NCI-H2081 treated with DMSO at 0.1 percent for 48 hours (cell line): ENCODE data around the gene CCSAP.
"Not testable (repeated sequence)": the region's sequence is repeated elsewhere in the genome, so short reads cannot be mapped to it uniquely, and the experiment has no call there.

Source experiments
- DNase-seq: peaks from one replicate; lab custom pipeline; 2025; lab: John Stamatoyannopoulos, UW

The CCSAP gene

GRCh38 chr1:229325853-229326487 is 16.9 kb downstream of the CCSAP start:
- no peak for DNase-seq

- DNase-seq, result no peak
Observed at GRCh38 chr1:229325401-229325800, 17.4 kb downstream of the CCSAP start.

GRCh38 chr1:229323885-229324553 is 18.8 kb downstream of the CCSAP start:
- no peak for DNase-seq

DNA sequence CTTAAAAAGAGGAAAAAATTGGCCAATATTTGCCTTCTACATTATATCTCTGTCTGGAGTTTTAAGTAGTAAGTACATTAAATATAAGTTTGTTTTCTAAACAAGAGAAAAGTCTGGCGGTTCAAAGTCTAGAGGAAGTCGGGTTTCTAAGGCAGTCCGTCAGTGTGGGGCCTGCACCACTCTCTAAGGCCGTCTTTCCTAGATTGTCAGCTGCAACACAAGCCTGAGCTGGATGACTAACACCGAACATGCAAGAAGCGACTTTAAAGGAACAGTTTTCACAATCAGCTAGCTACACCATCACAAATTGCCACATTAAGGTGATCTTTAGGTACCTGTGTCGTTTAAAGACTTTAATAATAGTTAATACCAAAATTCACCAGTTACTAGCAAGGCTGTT is 19.6 kb downstream of the CCSAP start:
- DNase-seq, result no peak

GRCh38 chr1:229319487-229319886 is 23.4 kb downstream of the CCSAP start:
- no peak for DNase-seq

GRCh38 chr1:229318056-229318455 is 24.8 kb downstream of the CCSAP start:
- no peak for DNase-seq

DNA sequence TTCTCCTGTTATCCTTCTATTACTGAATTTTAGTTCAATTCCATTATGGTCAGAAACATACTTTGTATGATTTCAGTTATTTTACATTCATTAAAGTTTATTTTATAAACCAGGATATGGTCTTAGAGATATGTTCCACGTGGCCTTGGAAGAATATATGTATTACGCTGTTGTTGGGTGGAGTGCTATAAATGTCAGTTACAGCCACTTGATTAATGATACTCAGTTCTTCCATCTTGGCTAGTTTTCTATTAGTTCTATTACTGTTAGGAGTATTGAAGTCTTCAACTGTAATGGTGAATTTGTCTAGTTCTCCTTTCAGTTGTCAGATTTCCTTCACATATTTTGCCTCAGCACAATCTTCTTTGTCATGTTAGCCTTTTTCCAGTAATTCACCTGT is 26.7 kb downstream of the CCSAP start:
- DNase-seq, result no peak

DNA sequence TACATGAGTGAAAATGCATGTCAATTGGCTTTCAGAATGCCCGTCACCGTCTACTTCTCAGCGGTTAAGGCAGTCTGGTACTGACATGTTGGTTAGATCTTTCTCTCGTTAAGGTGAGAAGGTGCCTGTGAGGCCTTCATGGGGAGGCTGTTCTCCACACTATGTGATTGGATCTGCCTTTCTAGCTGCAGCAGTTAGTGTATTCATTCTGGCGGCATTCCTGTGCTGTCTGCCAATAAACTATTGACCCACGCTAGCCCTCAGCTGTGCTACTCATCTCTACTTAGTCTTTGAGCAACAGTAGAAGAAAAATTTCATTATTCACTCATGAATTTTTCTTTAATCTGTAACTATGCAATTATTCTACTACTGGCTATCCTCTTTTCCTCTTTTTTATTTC is 32.0 kb downstream of the CCSAP start:
- DNase-seq, result no peak

- DNase-seq, result no peak
Observed at GRCh38 chr1:229309684-229310083, 33.2 kb downstream of the CCSAP start.

DNA sequence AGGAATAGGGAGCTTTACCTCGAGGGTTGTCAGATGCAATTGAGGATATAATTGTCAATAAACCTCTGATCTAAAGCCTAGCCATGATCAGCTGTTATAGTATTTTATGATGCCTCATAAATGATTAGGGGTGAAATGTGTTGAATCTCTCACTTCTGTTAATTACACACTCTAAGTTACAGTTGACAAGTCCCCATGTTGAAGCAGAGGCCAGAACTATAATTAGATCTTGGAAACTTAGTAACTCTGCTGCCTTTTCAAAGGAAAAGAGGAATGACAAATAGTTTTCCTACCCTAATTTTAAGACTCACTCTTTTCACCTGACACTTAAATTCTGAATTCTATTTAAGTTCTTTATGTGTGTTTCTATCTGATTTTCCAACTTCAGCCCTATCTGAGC is 33.8 kb downstream of the CCSAP start:
- DNase-seq, result no peak

DNA sequence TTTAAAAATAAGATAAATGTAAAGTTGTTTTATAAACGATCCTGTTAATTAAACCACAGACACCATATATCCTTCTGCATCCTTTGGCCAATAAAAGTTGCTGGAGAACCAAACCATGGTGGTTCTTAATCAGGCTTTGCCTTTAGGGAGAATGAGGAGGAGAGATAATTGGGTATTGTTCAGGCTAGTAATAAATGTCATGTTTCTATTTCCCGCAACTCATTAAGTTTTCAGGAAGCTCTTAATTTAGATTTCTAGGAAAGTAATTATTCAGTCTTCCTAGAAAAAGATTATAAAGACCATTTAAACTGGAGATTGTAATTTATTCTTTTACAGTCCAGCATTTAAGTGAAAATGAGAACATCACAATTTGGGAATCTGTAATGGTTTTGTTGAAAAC is 37.5 kb downstream of the CCSAP start:
- DNase-seq, result no peak

DNA sequence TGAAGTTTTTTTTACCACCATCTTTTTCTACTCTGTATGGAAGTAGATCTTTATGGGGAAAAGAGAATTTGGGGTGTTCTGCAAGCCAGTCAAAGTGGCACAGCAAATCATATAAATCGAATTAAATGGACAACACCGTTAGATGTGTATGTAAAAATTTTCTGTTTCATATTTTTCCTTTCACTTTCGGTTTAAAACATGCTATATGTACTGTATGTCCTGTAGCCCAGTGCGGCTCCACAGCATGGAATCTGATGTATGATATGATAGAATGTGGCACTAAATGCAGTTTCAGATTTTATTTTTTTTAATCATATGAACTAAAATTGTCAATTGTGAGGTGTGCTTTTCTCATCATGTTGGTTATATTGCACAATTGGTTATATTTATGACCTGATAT is 39.0 kb downstream of the CCSAP start:
- DNase-seq, result no peak

DNA sequence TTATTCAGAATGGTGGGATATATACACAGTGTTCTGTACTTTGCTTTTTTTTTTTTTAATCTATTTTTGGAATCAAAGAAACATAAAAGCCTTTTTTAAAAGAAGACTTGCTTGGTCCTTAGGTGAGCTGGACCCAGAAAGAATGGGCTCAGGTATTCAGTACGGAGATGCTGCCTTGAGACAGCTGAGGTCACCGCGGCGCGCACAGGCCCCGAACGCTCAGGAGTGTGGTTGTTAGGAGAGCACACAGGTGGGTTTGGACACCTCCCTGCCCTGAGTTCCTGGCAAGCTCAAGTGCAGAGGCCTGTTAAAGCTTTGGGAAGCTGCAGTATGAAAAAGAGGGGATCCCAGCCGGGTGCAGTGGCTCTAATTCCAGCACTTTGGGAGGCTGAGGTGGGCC is 40.1 kb downstream of the CCSAP start:
- no peak for DNase-seq

DNA sequence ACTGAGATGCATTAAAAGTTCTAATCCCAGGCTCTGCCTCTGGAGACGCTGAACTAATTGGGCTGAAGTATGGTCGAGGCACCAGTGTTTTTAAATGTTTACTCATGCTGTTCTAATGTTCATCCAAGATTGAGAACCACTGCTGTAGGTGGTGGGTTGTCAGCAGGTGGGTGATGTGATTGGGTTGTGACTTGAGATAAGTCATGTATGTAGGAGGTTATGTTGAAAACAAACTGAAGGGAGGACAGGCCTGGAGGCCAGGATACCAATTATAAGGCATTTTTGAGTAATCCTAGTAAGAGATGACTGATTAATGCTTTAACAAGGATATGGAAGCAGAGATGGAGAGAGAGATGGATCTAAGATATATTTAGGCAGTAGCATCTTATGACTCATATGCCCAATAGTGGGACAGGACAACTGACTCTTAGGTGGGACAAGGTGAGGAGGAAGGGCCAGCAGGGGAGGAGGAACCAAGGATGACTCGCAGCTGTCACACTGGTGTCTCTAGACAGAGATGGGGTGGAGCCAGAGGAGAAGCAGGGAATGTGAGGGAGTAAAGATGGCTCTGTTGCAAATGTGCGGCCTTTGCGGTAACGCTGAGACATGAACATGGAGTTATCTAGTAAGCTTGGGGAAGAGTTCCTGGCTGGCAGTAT is 42.6 kb downstream of the CCSAP start:
- no peak for DNase-seq

DNA sequence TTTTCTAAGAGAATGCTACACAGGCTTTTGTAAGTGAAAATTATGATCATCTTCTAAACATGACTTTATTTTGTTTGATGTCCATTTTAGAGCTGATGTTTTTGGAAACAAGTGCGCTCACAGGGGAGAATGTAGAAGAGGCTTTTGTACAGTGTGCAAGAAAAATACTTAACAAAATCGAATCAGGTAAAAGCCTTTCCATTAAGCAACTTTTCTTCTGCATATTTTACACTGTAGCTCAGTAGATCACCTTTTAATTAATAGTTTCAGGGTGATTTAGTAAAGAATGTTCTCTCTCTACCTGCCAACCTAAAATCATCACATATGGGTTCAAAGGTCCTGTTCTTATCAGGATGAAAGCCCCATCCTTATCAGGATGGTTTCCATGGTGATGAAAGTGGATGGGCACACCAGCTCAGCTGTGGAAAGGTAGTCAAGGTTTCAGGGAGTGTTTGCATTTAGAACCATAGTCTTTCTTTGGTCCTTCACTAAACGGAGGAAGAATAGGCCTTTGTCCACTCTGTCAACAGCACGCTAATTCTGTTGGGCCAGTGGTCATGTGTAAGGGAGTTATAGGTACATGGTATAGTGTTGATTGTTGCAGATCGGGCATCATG is 43.9 kb downstream of the CCSAP start:
- DNase-seq, result no peak

DNA sequence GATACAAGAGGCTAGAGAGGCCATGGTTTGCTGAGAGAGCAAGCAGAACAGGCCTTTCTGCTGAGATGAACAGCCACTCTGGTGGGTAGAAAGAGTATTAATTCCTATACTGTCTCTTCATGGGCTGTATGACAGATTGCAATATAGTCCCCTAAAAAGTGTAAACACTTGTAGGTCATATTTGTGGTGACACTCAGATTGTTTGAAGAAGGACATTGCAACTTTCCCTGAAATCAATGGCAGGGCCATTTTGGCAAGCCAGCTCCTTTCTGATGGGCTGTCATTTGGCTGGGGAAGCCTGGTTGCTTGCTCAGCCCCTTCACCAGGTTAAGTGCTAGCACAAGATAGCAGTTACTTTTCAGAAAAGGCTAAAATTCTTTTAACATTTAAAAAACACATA is 44.4 kb downstream of the CCSAP start:
- no peak for DNase-seq

GRCh38 chr1:229297746-229298145 is 45.1 kb downstream of the CCSAP start:
- no peak for DNase-seq

DNA sequence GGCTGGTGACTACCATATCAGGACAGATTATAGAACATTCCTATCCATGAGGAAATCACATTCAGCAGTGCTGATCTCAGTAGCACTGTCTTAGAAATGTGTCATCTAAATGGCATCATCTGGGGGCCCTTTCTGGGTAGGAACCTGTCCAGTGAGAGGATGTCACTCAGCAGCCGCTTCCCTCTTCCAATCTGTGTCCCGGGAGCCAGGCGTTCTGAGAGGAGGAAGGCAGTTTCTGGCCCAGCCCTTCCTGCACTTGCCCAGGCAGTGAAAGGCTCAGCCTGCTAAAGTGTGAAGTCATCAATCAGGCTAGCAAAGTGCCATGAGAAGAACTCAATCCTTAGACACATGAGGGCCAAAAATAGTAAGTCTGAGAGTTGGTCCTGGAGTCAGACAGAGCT is 46.3 kb downstream of the CCSAP start:
- DNase-seq, result no peak

GRCh38 chr1:229295745-229296144 is 47.1 kb downstream of the CCSAP start:
- no peak for DNase-seq

GRCh38 chr1:229293528-229294204 is 49.2 kb downstream of the CCSAP start:
- DNase-seq, result no peak

- not testable (repeated sequence) for DNase-seq
Observed at GRCh38 chr1:229291686-229292085, 51.2 kb downstream of the CCSAP start.

DNA sequence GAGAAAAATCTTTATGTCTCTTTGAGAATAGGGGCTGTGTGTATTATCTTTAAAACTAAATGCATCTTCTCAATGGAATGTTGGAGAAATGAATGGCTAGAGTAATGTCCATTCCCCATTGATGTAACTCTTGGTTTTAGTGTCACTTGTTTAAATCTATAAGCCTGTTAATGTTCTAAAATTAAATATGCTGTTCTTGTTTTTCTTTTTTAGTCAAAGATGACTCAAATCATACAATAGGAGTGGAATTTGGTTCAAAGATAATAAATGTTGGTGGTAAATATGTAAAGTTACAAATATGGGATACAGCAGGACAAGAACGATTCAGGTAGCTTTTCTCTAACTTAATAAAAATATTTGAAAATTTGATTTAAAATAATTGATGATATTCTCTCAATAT is 54.3 kb downstream of the CCSAP start:
- DNase-seq, result no peak

- no peak for DNase-seq
Observed at GRCh38 chr1:229287267-229287666, 55.6 kb downstream of the CCSAP start.
